Epithelial cell of esophagus (primary cell): ENCODE data around the gene STAT5A.
"Not testable (repeated sequence)": the region's sequence is repeated elsewhere in the genome, so short reads cannot be mapped to it uniquely, and the experiment has no call there.

Experiments
- DNase-seq: peaks from one replicate; pipeline ENCODE4 v3.0.0; 2010; ENCODE audit warnings: low read depth
- H3K4me3 ChIP-seq: 2 replicates; pipeline ENCODE4 v1.5.1; 2011; ENCODE audit warnings: mild to moderate bottlenecking, low read length, control low read depth
- TF ChIP-seq, protein P1 (sequence below): IDR thresholded peaks from 2 replicates; pipeline ENCODE4 v1.5.1; 2011; ENCODE audit warnings: low read depth, mild to moderate bottlenecking, low read length, control low read depth, inconsistent platforms; ENCODE audit not compliant: insufficient read depth; ENCODE audit errors: missing control alignments

Gene STAT5A

GRCh38 chr17:42287977-42288802 lies at the start of gene STAT5A:
Gene STAT5A (plus strand): TSS chr17:42288498. CDS start chr17:42289412, 914 bp downstream.
- TF ChIP-seq, protein P1, sequence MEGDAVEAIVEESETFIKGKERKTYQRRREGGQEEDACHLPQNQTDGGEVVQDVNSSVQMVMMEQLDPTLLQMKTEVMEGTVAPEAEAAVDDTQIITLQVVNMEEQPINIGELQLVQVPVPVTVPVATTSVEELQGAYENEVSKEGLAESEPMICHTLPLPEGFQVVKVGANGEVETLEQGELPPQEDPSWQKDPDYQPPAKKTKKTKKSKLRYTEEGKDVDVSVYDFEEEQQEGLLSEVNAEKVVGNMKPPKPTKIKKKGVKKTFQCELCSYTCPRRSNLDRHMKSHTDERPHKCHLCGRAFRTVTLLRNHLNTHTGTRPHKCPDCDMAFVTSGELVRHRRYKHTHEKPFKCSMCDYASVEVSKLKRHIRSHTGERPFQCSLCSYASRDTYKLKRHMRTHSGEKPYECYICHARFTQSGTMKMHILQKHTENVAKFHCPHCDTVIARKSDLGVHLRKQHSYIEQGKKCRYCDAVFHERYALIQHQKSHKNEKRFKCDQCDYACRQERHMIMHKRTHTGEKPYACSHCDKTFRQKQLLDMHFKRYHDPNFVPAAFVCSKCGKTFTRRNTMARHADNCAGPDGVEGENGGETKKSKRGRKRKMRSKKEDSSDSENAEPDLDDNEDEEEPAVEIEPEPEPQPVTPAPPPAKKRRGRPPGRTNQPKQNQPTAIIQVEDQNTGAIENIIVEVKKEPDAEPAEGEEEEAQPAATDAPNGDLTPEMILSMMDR: no peak
- DNase-seq: peak; percentile 70
- H3K4me3 ChIP-seq: peak within 1 kb of the TSS; percentile 31

DNA sequence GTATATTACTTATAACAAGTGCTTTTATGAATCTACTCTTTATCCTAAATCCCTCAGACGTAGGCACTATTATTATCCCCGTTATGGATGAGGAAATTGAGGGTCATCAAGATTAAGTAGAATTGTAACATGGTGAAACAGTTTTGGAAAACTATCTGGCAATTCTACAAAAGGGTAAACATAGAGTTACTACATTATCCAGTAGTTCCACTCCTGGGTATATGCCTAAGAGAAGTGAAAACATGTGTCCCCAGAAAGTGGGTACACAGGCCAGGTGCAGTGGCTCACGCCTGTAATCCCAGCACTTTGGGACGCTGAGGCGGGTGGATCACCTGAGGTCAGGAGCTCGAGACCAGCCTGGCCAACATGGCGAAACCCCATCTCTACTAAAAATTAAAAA lies 48.7 kb upstream of the STAT5A start:
- not testable (repeated sequence) for H3K4me3 ChIP-seq, DNase-seq

- H3K4me3 ChIP-seq: no peak overlapping the region
- DNase-seq: no peak
- TF ChIP-seq, protein P1: no peak
Measured at GRCh38 chr17:42240201-42240600, 48.1 kb upstream of the STAT5A start.

DNA sequence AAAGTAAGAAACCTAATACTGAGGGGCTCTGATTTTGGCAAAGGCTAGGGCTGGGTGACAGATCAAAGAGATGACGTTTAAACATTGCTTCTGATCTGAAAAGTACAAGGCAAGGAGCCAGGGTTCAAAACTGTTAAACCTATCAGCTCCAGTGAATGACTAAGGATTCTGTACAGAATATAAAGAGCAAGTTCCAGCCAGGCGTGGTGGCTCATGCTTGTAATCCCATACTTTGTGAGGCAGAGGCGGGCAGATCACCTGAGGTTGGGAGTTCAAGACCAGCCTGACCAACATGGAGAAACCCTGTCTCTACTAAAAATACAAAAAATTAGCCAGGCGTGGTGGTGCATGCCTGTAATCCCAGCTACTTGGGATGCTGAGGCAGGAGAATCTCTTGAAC lies 47.4 kb upstream of the STAT5A start:
- H3K4me3 ChIP-seq, DNase-seq: not testable (repeated sequence)

GRCh38 chr17:42241871-42242270 lies 46.4 kb upstream of the STAT5A start:
- H3K4me3 ChIP-seq: no peak overlapping the region
- no peak for DNase-seq
- TF ChIP-seq, protein P1: no peak

GRCh38 chr17:42243493-42243982 lies 44.8 kb upstream of the STAT5A start:
- TF ChIP-seq, protein P1: no peak
- no peak overlapping the region for H3K4me3 ChIP-seq
- no peak for DNase-seq

DNA sequence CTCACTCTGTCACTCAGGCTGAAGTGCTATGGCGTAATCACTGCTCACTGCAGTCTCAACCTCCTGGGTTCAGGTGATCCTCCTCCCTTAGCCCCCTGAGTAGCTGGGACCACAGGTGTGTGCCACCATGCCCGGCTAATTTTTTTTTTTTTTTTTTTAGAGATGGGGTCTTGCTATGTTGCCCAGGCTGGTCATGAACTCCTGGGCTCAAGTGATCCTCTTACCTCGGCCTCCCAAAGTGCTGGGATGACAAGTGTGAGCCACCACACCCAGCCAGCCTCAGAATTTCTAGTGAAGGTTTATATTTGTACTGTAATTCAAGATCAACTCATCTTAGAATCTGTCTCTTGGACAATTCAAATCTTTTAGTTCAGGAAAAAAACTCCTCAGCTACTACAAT lies 44.2 kb upstream of the STAT5A start:
- not testable (repeated sequence) for H3K4me3 ChIP-seq, DNase-seq

DNA sequence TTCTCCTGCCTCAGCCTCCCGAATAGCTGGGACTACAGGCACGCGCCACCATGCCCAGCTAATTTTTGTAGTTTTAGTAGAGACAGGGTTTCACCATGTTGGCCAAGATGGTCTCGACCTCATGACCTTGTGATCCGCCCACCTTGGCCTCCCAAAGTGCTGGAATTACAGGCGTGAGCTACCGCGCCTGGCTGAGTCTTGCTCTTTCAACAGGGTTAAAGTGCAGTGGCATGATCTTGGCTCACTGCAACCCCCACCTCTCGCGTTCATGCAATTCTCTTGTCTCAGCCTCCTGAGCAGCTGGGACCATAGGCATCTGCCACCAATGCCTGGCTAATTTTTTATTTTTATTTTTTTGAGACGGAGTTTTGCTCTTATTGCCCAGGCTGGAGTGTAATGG lies 43.1 kb upstream of the STAT5A start:
- not testable (repeated sequence) for DNase-seq, H3K4me3 ChIP-seq

DNA sequence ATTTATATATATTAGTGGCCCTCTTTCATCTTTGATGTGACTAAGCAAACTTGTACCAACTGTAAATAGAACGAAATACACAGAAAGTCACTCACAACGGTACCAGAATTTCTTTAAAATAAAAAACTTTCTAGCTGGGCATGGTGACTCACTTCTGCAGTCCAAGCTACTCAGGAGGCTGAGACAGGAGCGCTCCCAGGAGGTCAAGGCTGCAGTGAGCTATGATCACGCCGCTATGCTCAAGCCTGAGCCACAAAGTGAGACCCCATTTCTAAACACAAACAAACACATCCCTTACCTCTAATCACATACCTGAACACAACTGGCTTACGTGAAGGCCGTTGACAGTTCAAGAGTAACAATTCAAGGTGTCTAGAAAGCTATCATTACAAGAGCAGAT lies 41.8 kb upstream of the STAT5A start:
- TF ChIP-seq, protein P1: no peak
- no peak for DNase-seq
- no peak overlapping the region for H3K4me3 ChIP-seq
